GM20000 (cell line): ENCODE data around the gene DMD.

Source experiments
- DNase-seq: peaks from one replicate; pipeline ENCODE4 v3.0.0; 2012; ENCODE audit warnings: low spot score
- CTCF ChIP-seq: IDR thresholded peaks from 2 replicates; pipeline ENCODE4 v1.5.1; 2012; ENCODE audit warnings: mild to moderate bottlenecking, control low read depth; ENCODE audit errors: extremely low read depth, missing control alignments

The DMD gene

GRCh38 chrX:31127716-31128115 lies 2083.6 kb downstream of the DMD start:
- no peak for DNase-seq
- no peak for TF ChIP-seq CTCF

GRCh38 chrX:31126205-31126604 lies 2085.1 kb downstream of the DMD start:
- no peak for TF ChIP-seq CTCF
- DNase-seq, result no peak

GRCh38 chrX:31124536-31124935 lies 2086.8 kb downstream of the DMD start:
- TF ChIP-seq CTCF, result no peak

GRCh38 chrX:31123335-31123734 lies 2088.0 kb downstream of the DMD start:
- no peak for TF ChIP-seq CTCF
- no peak for DNase-seq

More at GRCh38 chrX:31124536-31124935, 2086.8 kb downstream of the DMD start:
- DNase-seq, result no peak

GRCh38 chrX:31117266-31117665 lies 2094.1 kb downstream of the DMD start:
- DNase-seq, result no peak
- TF ChIP-seq CTCF, result no peak

GRCh38 chrX:31115398-31115797 lies 2096.0 kb downstream of the DMD start:
- TF ChIP-seq CTCF, result no peak
- DNase-seq, result no peak

GRCh38 chrX:31114858-31115257 lies 2096.5 kb downstream of the DMD start:
- DNase-seq, result no peak
- no peak for TF ChIP-seq CTCF
